Liver (tissue), 9 donors: ENCODE data around the gene CTBP1. TPM values are rescaled to one million over a fixed set of nuclear protein-coding genes. Genes with fewer than 3 reads are reported as not detected.

Source experiments
- DNase-seq: peaks from one replicate; pipeline ENCODE4 v3.0.0-alpha.2; 2017; ENCODE audit warnings: low spot score
- H3K27ac ChIP-seq, 2 donors: one replicate each; pipeline ENCODE4 v1.7.0; 2013; ENCODE audit warnings: inconsistent platforms in 2 of 2, low read length in 2 of 2, control low read depth in 1 of 2, low read depth in 1 of 2, mild to moderate bottlenecking in 1 of 2
- H3K27me3 ChIP-seq, 4 donors: one replicate each; pipeline versions ENCODE4 v1.6.1 to v1.7.0; 2013; ENCODE audit warnings: low read length in 3 of 4, inconsistent platforms in 1 of 4, mild to moderate bottlenecking in 1 of 4, moderate library complexity in 1 of 4; ENCODE audit not compliant: control insufficient read depth in 4 of 4, insufficient read depth in 4 of 4
- H3K36me3 ChIP-seq, 4 donors: one replicate each; pipeline versions ENCODE4 v1.6.1 to v1.7.0; 2013; ENCODE audit warnings: low read length in 3 of 4, mild to moderate bottlenecking in 3 of 4, low read depth in 1 of 4, moderate library complexity in 1 of 4; ENCODE audit not compliant: control insufficient read depth in 4 of 4, insufficient read depth in 3 of 4
- H3K4me1 ChIP-seq, 4 donors: one replicate each; pipeline versions ENCODE4 v1.6.1 to v1.7.0; 2013; ENCODE audit warnings: low read length in 3 of 4, mild to moderate bottlenecking in 3 of 4, moderate library complexity in 1 of 4; ENCODE audit not compliant: control insufficient read depth in 4 of 4, insufficient read depth in 4 of 4
- H3K4me3 ChIP-seq, 3 donors: one replicate each; pipeline versions ENCODE4 v1.6.1 to v1.7.0; 2013; ENCODE audit warnings: low read length in 3 of 3, control low read depth in 1 of 3, low read depth in 1 of 3, mild to moderate bottlenecking in 1 of 3
- H3K9ac ChIP-seq, 2 donors: one replicate each; pipeline ENCODE4 v1.7.0; 2013; ENCODE audit warnings: low read length in 2 of 2, mild to moderate bottlenecking in 2 of 2, moderate library complexity in 2 of 2, control low read depth in 1 of 2, low read depth in 1 of 2
- H3K9me3 ChIP-seq, 4 donors: one replicate each; pipeline versions ENCODE4 v1.6.1 to v1.7.0; 2013; ENCODE audit warnings: low read length in 3 of 4; ENCODE audit not compliant: control insufficient read depth in 4 of 4
- ATF3 ChIP-seq: IDR thresholded peaks from 2 replicates; pipeline ENCODE4 v1.6.1; 2016; ENCODE audit warnings: antibody characterized with exemption
- CTCF ChIP-seq: fragments of 150-350 bp; IDR thresholded peaks from 2 replicates; pipeline ENCODE4 v1.5.1; 2017; ENCODE audit warnings: improper control_type of control experiment, low read depth, low read length; ENCODE audit not compliant: missing input control
- FOXA1 ChIP-seq: IDR thresholded peaks from 2 replicates; pipeline ENCODE4 v1.6.1; 2016; ENCODE audit warnings: antibody characterized with exemption
- FOXA2 ChIP-seq: IDR thresholded peaks from 2 replicates; pipeline ENCODE4 v1.6.1; 2016; ENCODE audit warnings: antibody characterized with exemption
- GABPA ChIP-seq, 2 donors: IDR thresholded peaks in 1 of 2; conservative IDR thresholded peaks in 1 of 2; 2 replicates each; pipeline ENCODE4 v1.6.1; 2016; ENCODE audit warnings: antibody characterized with exemption in 2 of 2, mild to moderate bottlenecking in 1 of 2, moderate library complexity in 1 of 2
- HNF4A ChIP-seq, 2 donors: conservative IDR thresholded peaks; 2 replicates each; pipeline ENCODE4 v1.6.1; 2016; ENCODE audit warnings: antibody characterized with exemption in 2 of 2, mild to moderate bottlenecking in 2 of 2
- HNF4G ChIP-seq: IDR thresholded peaks from 2 replicates; pipeline ENCODE4 v1.6.1; 2016; ENCODE audit warnings: antibody characterized with exemption
- JUND ChIP-seq, 2 donors: IDR thresholded peaks; 2 replicates each; pipeline ENCODE4 v1.6.1; 2016; ENCODE audit warnings: antibody characterized with exemption in 2 of 2
- MAX ChIP-seq: IDR thresholded peaks from 2 replicates; pipeline ENCODE4 v1.6.1; 2016; ENCODE audit warnings: antibody characterized with exemption
- NR2F2 ChIP-seq: IDR thresholded peaks from 2 replicates; pipeline ENCODE4 v1.6.1; 2016; ENCODE audit warnings: antibody characterized with exemption
- RAD21 ChIP-seq, 2 donors: IDR thresholded peaks; 2 replicates each; pipeline ENCODE4 v1.6.1; 2016; ENCODE audit warnings: antibody characterized with exemption in 2 of 2, mild to moderate bottlenecking in 2 of 2
- REST ChIP-seq: IDR thresholded peaks from 2 replicates; pipeline ENCODE4 v1.6.1; 2016; ENCODE audit warnings: antibody characterized with exemption, mild to moderate bottlenecking
- RXRA ChIP-seq, 2 donors: IDR thresholded peaks; 2 replicates each; pipeline ENCODE4 v1.6.1; 2017 to 2018; ENCODE audit warnings: antibody characterized with exemption in 2 of 2, mild to moderate bottlenecking in 1 of 2
- SP1 ChIP-seq: IDR thresholded peaks from 2 replicates; pipeline ENCODE4 v1.6.1; 2018; ENCODE audit warnings: antibody characterized with exemption, mild to moderate bottlenecking
- TAF1 ChIP-seq: conservative IDR thresholded peaks from 2 replicates; pipeline ENCODE4 v1.6.1; 2016; ENCODE audit warnings: antibody characterized with exemption, mild to moderate bottlenecking
- YY1 ChIP-seq: IDR thresholded peaks from 2 replicates; pipeline ENCODE4 v1.6.1; 2016; ENCODE audit warnings: antibody characterized with exemption, mild to moderate bottlenecking
- WGBS: extraction: QIAGEN DNeasy Blood & Tissue Kit; methylation state at CpG from one replicate; pipeline ENCODE4 v1.1.7; 2013; 5-methylcytosine and 5-hydroxymethylcytosine counted together
- polyA plus RNA-seq, 2 donors: library from polyadenylated mRNA; stranded (reverse) in 1 of 2; unstranded in 1 of 2; fragments of 200-250 nt in 1 of 2; fragments of >200 nt in 1 of 2; fragmentation: Nextera tagmentation in 1 of 2; extraction: Ambion mirVana in 1 of 2; gene quantifications; one replicate each; pipeline versions ENCODE4 v1.2.1 to v1.2.3, GENCODE V29; 2013 to 2015
- total RNA-seq, 2 donors: library from RNA; depleted of rRNA; stranded (reverse); fragments of >200 nt; gene quantifications; one replicate each; pipeline ENCODE4 v1.2.3, GENCODE V29; 2014
- donor health status: healthy.
- donor health status: healthy.
- donor health status: healthy.
- donor health status: healthy.
- donor health status: healthy.

Gene CTBP1
- total and polyA plus RNA-seq, 4 donors, result 27.5 to 156 (median 79.5) TPM

- TF ChIP-seq REST (no peak), YY1 (no peak), RAD21 (IDR thresholded peaks at IDR 0.05) (no peak), TAF1 (no peak), GABPA (IDR thresholded peaks at IDR 0.05 in 1 of 2, conservative IDR thresholded peaks at IDR 0.05 in 1 of 2) (no peak), RXRA (IDR thresholded peaks at IDR 0.05) (no peak), HNF4G (no peak), FOXA2 (no peak), HNF4A (conservative IDR thresholded peaks at IDR 0.05) (no peak), JUND (IDR thresholded peaks at IDR 0.05) (no peak), MAX (no peak)
These were observed 1.5 kb upstream of the CTBP1 start (continued) for GRCh38 chr4:1250527-1250812.

GRCh38 chr4:1249731-1250526 is 999 bp upstream of the CTBP1 start:
- peak; percentile 34 for DNase-seq
- H3K27me3 ChIP-seq, result no peaks in the 10 kb centered on the region
- TF ChIP-seq HNF4A (conservative IDR thresholded peaks at IDR 0.05), result no peak
- TF ChIP-seq GABPA (IDR thresholded peaks at IDR 0.05 in 1 of 2, conservative IDR thresholded peaks at IDR 0.05 in 1 of 2), result no peak
- TF ChIP-seq JUND (IDR thresholded peaks at IDR 0.05), result no peak
- TF ChIP-seq RXRA (IDR thresholded peaks at IDR 0.05), result no peak
- no peak for TF ChIP-seq HNF4G
- no peak for TF ChIP-seq CTCF
- no peak for TF ChIP-seq MAX
- TF ChIP-seq YY1, result no peak
- no peak for TF ChIP-seq SP1
- no peak for TF ChIP-seq FOXA1
- no peak for TF ChIP-seq ATF3
- TF ChIP-seq REST, result no peak
- no peak for TF ChIP-seq NR2F2
- no peak for TF ChIP-seq RAD21 (IDR thresholded peaks at IDR 0.05)
- TF ChIP-seq FOXA2, result no peak
- TF ChIP-seq TAF1, result no peak
- H3K9ac ChIP-seq, result peak overlapping the region; percentile 32 to 79
- WGBS, result 38% methylated on average over 39 of the region's 39 CpGs
- H3K27ac ChIP-seq, result peak overlapping the region; percentile 93 to 94
- H3K4me1 ChIP-seq, result peaks cover 15 to 43% (median 35%) of the 10 kb centered on the region in 4 donors
- peaks cover 0 to 7% (median 0%) of the 10 kb centered on the region in 4 donors for H3K9me3 ChIP-seq
- peaks cover 0 to 9% (median 2%) of the 10 kb centered on the region in 4 donors for H3K36me3 ChIP-seq
- H3K4me3 ChIP-seq, result peak overlapping the region; percentile 64 to 71 (median 66)
